ENCODE measurements around the gene RBMS1. TPM values are rescaled to one million over a fixed set of nuclear protein-coding genes. Genes with fewer than 3 reads are reported as not detected.
"Not testable (repeated sequence)": the region's sequence is repeated elsewhere in the genome, so short reads cannot be mapped to it uniquely, and the experiment has no call there.

RBMS1 gene
- total RNA-seq, 2 donors from 2014 or later: 108 to 110 TPM

- no peaks in the 10 kb centered on the region for H3K9me3 ChIP-seq (ENCODE audit: control insufficient read depth, low read length, poor library complexity, severe bottlenecking)
- Mint-ChIP-seq H3K27ac (peak overlapping the region; percentile 78), H3K4me1 (peaks cover 38% of the 10 kb centered on the region), H3K27me3 (no peaks in the 10 kb centered on the region), H3K36me3 (ENCODE audit: low read depth) (peaks cover 2% of the 10 kb centered on the region), H3K4me3 (no peak overlapping the region)
- ATAC-seq: no peak
- no peak for DNase-seq
These were observed 34.7 kb downstream of the RBMS1 start for GRCh38 chr2:160458718-160459453.

- ATAC-seq (no peak), DNase-seq (no peak)
- H3K27me3 Mint-ChIP-seq: no peaks in the 10 kb centered on the region
- no peaks in the 10 kb centered on the region for H3K9me3 ChIP-seq (ENCODE audit: control insufficient read depth, low read length, poor library complexity, severe bottlenecking)
- no peak overlapping the region for H3K4me3 Mint-ChIP-seq
- peaks cover 2% of the 10 kb centered on the region for H3K36me3 Mint-ChIP-seq (ENCODE audit: low read depth)
- peaks cover 33% of the 10 kb centered on the region for H3K4me1 Mint-ChIP-seq
- H3K27ac Mint-ChIP-seq: peak overlapping the region; percentile 78
These were observed 36.0 kb downstream of the RBMS1 start for GRCh38 chr2:160457588-160457987.

GRCh38 chr2:160454070-160454797 lies 39.4 kb downstream of the RBMS1 start:
- Mint-ChIP-seq H3K27me3 (no peaks in the 10 kb centered on the region), H3K4me3 (no peak overlapping the region), H3K36me3 (ENCODE audit: low read depth) (peaks cover 2% of the 10 kb centered on the region), H3K4me1 (peaks cover 25% of the 10 kb centered on the region), H3K27ac (no peak overlapping the region)
- no peak for ATAC-seq
- DNase-seq: no peak
- H3K9me3 ChIP-seq (ENCODE audit: control insufficient read depth, low read length, poor library complexity, severe bottlenecking): no peaks in the 10 kb centered on the region

GRCh38 chr2:160453111-160453820 lies 40.3 kb downstream of the RBMS1 start:
- ATAC-seq (no peak), DNase-seq (no peak)
- no peaks in the 10 kb centered on the region for H3K9me3 ChIP-seq (ENCODE audit: control insufficient read depth, low read length, poor library complexity, severe bottlenecking)
- H3K27me3 Mint-ChIP-seq: no peaks in the 10 kb centered on the region
- H3K36me3 Mint-ChIP-seq (ENCODE audit: low read depth): peaks cover 2% of the 10 kb centered on the region
- no peak overlapping the region for H3K27ac Mint-ChIP-seq
- H3K4me3 Mint-ChIP-seq: no peak overlapping the region
- H3K4me1 Mint-ChIP-seq: peaks cover 24% of the 10 kb centered on the region

- H3K27me3 Mint-ChIP-seq: no peaks in the 10 kb centered on the region
- H3K36me3 Mint-ChIP-seq (ENCODE audit: low read depth): no peaks in the 10 kb centered on the region
- no peaks in the 10 kb centered on the region for H3K9me3 ChIP-seq (ENCODE audit: control insufficient read depth, low read length, poor library complexity, severe bottlenecking)
- no peak overlapping the region for H3K4me3 Mint-ChIP-seq
- peaks cover 17% of the 10 kb centered on the region for H3K4me1 Mint-ChIP-seq
- no peak for DNase-seq
- no peak overlapping the region for H3K27ac Mint-ChIP-seq
- no peak for ATAC-seq
These were observed 43.1 kb downstream of the RBMS1 start for GRCh38 chr2:160450486-160450885.

- H3K9me3 ChIP-seq (ENCODE audit: control insufficient read depth, low read length, poor library complexity, severe bottlenecking); ATAC-seq; H3K4me3 Mint-ChIP-seq: not testable (repeated sequence)
These were observed 44.8 kb downstream of the RBMS1 start for GRCh38 chr2:160448821-160449220.

GRCh38 chr2:160445673-160446072 lies 47.9 kb downstream of the RBMS1 start:
- peaks cover 14% of the 10 kb centered on the region for H3K4me1 Mint-ChIP-seq
- no peak for DNase-seq
- peak overlapping the region; percentile 5 for H3K27ac Mint-ChIP-seq
- no peak for ATAC-seq
- H3K9me3 ChIP-seq (ENCODE audit: control insufficient read depth, low read length, poor library complexity, severe bottlenecking): peaks cover 2% of the 10 kb centered on the region
- peaks cover 3% of the 10 kb centered on the region for H3K36me3 Mint-ChIP-seq (ENCODE audit: low read depth)
- no peak overlapping the region for H3K4me3 Mint-ChIP-seq
- H3K27me3 Mint-ChIP-seq: no peaks in the 10 kb centered on the region

More at GRCh38 chr2:160448821-160449220, 44.8 kb downstream of the RBMS1 start:
- peaks cover 17% of the 10 kb centered on the region for H3K4me1 Mint-ChIP-seq
- H3K27ac Mint-ChIP-seq; H3K27me3 Mint-ChIP-seq; H3K36me3 Mint-ChIP-seq (ENCODE audit: low read depth); DNase-seq: not testable (repeated sequence)

- H3K27me3 Mint-ChIP-seq: no peaks in the 10 kb centered on the region
- H3K36me3 Mint-ChIP-seq (ENCODE audit: low read depth): peaks cover 5% of the 10 kb centered on the region
- no peak overlapping the region for H3K4me3 Mint-ChIP-seq
- H3K27ac Mint-ChIP-seq: peak overlapping the region; percentile 61
- ATAC-seq (no peak), DNase-seq (no peak)
- H3K9me3 ChIP-seq (ENCODE audit: control insufficient read depth, low read length, poor library complexity, severe bottlenecking): peaks cover 2% of the 10 kb centered on the region
- H3K4me1 Mint-ChIP-seq: peaks cover 10% of the 10 kb centered on the region
These were observed 51.0 kb downstream of the RBMS1 start for GRCh38 chr2:160442603-160443002.

- no peak for ATAC-seq
- peaks cover 15% of the 10 kb centered on the region for H3K4me1 Mint-ChIP-seq
- H3K27ac Mint-ChIP-seq: no peak overlapping the region
- DNase-seq: no peak
- peaks cover 5% of the 10 kb centered on the region for H3K36me3 Mint-ChIP-seq (ENCODE audit: low read depth)
- H3K4me3 Mint-ChIP-seq: no peak overlapping the region
- H3K9me3 ChIP-seq (ENCODE audit: control insufficient read depth, low read length, poor library complexity, severe bottlenecking): peaks cover 2% of the 10 kb centered on the region
- no peaks in the 10 kb centered on the region for H3K27me3 Mint-ChIP-seq
These were observed 52.7 kb downstream of the RBMS1 start for GRCh38 chr2:160440888-160441287.

GRCh38 chr2:160439038-160439437 lies 54.6 kb downstream of the RBMS1 start:
- H3K27ac Mint-ChIP-seq; ATAC-seq; DNase-seq; H3K9me3 ChIP-seq (ENCODE audit: control insufficient read depth, low read length, poor library complexity, severe bottlenecking); H3K4me3 Mint-ChIP-seq; H3K36me3 Mint-ChIP-seq (ENCODE audit: low read depth); H3K27me3 Mint-ChIP-seq: not testable (repeated sequence)
- H3K4me1 Mint-ChIP-seq: peaks cover 15% of the 10 kb centered on the region

- no peaks in the 10 kb centered on the region for H3K27me3 Mint-ChIP-seq
- H3K4me3 Mint-ChIP-seq: no peak overlapping the region
- H3K27ac Mint-ChIP-seq: peak overlapping the region; percentile 39
- peaks cover 15% of the 10 kb centered on the region for H3K4me1 Mint-ChIP-seq
- ATAC-seq (no peak), DNase-seq (no peak)
- no peaks in the 10 kb centered on the region for H3K9me3 ChIP-seq (ENCODE audit: control insufficient read depth, low read length, poor library complexity, severe bottlenecking)
- H3K36me3 Mint-ChIP-seq (ENCODE audit: low read depth): peaks cover 2% of the 10 kb centered on the region
These were observed 56.3 kb downstream of the RBMS1 start for GRCh38 chr2:160437273-160437672.

GRCh38 chr2:160434254-160434948 lies 59.2 kb downstream of the RBMS1 start:
- H3K27me3 Mint-ChIP-seq: no peaks in the 10 kb centered on the region
- peaks cover 28% of the 10 kb centered on the region for H3K4me1 Mint-ChIP-seq
- no peaks in the 10 kb centered on the region for H3K9me3 ChIP-seq (ENCODE audit: control insufficient read depth, low read length, poor library complexity, severe bottlenecking)
- peaks cover 3% of the 10 kb centered on the region for H3K36me3 Mint-ChIP-seq (ENCODE audit: low read depth)
- DNase-seq: no peak
- ATAC-seq: no peak
- peak overlapping the region; percentile 53 for H3K27ac Mint-ChIP-seq
- no peak overlapping the region for H3K4me3 Mint-ChIP-seq

Measured in T-helper 17 cell (primary cell).